ENCODE measurements around the gene TK1.

The TK1 gene

GRCh38 chr17:78126895-78127238, 60.0 kb downstream of the TK1 start:
- peak overlapping the region; percentile 75 for H3K4me3 ChIP-seq (ENCODE audit: low read depth, low read length)
- TF ChIP-seq CTCF (IDR thresholded peaks at IDR 0.05; ENCODE audit: borderline replicate concordance, insufficient read depth, low read depth, low read length): no peak

- H3K4me3 ChIP-seq (ENCODE audit: low read depth, low read length): peak overlapping the region; percentile 75
- no peak for TF ChIP-seq CTCF (IDR thresholded peaks at IDR 0.05; ENCODE audit: borderline replicate concordance, insufficient read depth, low read depth, low read length)
Measured at GRCh38 chr17:78125976-78126894, 60.6 kb downstream of the TK1 start.

GRCh38 chr17:78125138-78125913, 61.5 kb downstream of the TK1 start:
- TF ChIP-seq CTCF (IDR thresholded peaks at IDR 0.05; ENCODE audit: borderline replicate concordance, insufficient read depth, low read depth, low read length): no peak
- H3K4me3 ChIP-seq (ENCODE audit: low read depth, low read length): peak overlapping the region; percentile 75

GRCh38 chr17:78124836-78125137, 62.1 kb downstream of the TK1 start:
- TF ChIP-seq CTCF (IDR thresholded peaks at IDR 0.05; ENCODE audit: borderline replicate concordance, insufficient read depth, low read depth, low read length): no peak
- H3K4me3 ChIP-seq (ENCODE audit: low read depth, low read length): peak overlapping the region; percentile 75
